Activated T-cell treated with anti-CD3 and anti-CD28 coated beads, Interleukin-2, amount 50 U/mL, for 1 hour (primary cell): ENCODE results near the gene KCNC1.

Experiments used
- DNase-seq: peaks from one replicate; pipeline ENCODE4 v3.0.0-alpha.2; 2020

KCNC1 gene

GRCh38 chr11:17738151-17738973 lies 3.8 kb downstream of the KCNC1 start:
- DNase-seq = no peak

DNA sequence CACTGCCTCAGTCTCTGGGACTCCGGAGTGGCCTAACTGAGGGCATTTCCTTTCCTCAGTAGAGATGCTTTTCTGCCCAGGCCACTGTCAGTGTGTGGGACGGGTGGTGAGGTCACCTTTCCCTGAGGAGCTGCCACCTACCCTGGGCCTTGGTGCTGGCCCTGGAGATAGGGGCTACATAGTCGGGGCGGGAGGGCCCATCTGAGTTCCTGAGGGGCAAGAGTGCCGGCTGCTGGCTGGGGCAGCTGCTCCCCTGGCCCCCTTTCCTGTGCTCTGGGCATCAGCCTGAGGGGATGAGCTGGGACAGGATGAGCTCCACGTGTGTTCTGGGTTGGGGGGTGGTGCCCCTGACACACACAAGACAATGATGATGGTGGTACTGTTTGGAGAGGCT lies 5.4 kb downstream of the KCNC1 start:
- DNase-seq = no peak

GRCh38 chr11:17740649-17741235 lies 6.2 kb downstream of the KCNC1 start:
- no peak for DNase-seq

DNA sequence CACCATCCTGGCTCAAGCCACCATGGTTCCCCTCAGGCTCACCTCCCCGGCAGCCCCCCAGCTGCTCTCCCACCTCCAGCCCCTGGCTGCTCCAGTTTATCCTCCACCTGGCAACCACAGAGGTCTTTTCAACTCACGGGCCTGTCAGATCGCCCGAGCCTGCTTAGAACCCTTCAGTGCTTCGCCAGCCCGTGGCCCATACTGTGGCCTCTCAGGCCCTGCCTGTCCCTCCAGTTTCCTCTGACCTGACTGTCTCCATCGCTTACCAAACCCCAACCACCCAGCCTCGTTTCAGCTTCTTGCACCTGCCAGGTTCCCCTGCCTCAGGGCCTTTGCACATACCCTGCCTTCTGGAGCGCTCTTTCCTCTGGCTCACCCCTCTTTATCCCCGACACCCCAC lies 6.9 kb downstream of the KCNC1 start:
- DNase-seq = no peak

DNA sequence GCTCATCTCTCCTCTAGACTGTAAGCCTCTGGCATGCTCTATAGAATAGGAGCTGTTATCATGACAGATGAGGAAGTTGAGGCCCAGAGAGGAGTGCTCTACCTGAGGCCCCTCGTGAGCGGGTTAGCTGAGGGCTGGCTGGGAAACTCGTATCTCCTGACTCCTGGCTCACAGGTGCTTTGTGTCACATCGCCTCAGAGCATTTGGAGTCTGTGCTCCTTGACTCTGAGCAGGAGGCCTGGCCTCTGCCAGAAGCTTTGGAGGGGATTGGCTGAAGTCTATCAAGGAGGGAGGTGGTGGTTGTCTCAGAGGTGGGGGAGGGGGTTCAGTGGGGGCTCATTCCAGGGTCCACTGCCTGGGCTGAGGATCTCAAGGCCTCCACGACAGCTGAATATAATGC lies 7.4 kb downstream of the KCNC1 start:
- DNase-seq = no peak

DNA sequence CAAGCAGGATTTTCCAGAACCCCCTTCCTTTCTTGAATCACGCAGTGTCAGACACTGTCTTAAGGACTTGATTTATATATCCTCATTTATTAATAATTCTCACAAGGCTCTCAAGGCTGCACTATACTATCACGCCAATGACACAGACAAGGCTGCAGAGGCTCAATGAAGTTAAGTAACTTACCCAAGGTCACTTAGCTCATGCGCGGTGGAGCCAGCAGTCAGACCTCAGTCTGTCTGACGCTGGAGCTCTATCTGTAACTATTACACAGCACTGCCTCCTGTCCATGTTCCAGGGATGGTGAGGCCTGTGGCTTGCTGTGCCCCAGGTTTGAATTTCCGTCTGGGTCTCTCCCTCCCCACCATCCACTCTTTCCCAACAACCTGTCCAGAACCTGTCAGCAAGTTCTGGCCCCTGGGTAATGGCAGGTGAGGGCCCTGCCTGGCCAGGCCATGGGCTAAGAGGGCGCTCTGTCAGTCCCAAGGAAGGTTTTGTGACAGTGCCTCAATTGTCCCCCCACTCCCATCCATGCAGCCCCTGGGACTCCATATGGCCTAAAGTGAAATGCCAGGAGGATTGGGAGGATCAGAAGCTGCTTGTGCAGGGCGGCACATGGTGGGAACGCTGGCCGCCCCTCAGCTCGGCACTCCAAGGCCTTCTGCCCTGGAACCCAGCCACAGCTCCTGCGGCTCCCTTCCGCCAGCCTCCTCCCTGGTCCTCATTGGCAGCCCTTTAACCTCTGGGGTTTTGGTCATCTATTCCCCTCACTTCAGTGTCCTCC lies 8.6 kb downstream of the KCNC1 start:
- peak; percentile 5 for DNase-seq

- no peak for DNase-seq
Measured at GRCh38 chr11:17743808-17744119, 9.2 kb downstream of the KCNC1 start.

GRCh38 chr11:17744151-17744940 lies 9.8 kb downstream of the KCNC1 start:
- DNase-seq = peak; percentile 2

GRCh38 chr11:17745023-17745772 lies 10.6 kb downstream of the KCNC1 start:
- peak; percentile 11 for DNase-seq

DNA sequence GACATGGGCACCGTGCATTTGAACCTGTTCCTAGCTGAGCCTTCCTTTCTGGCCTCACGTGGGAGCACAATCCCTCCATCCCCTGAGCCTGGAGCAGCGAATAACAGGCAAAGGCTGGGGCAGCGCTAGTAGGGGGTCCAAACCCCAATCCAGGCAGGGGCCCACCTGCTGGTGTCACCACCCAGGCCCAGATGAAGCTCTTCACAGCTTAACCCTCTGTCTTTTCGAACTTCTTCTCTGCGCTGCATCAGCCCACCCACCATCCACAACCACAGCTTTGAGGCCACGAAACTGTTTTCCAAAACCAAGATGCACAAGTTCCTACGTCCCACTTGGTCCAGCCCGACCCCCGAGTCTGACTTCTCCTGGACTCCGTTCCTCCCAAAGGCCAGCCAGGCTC lies 11.5 kb downstream of the KCNC1 start:
- no peak for DNase-seq

GRCh38 chr11:17747131-17747955 lies 12.8 kb downstream of the KCNC1 start:
- no peak for DNase-seq

- DNase-seq = no peak
Measured at GRCh38 chr11:17748044-17748443, 13.5 kb downstream of the KCNC1 start.

DNA sequence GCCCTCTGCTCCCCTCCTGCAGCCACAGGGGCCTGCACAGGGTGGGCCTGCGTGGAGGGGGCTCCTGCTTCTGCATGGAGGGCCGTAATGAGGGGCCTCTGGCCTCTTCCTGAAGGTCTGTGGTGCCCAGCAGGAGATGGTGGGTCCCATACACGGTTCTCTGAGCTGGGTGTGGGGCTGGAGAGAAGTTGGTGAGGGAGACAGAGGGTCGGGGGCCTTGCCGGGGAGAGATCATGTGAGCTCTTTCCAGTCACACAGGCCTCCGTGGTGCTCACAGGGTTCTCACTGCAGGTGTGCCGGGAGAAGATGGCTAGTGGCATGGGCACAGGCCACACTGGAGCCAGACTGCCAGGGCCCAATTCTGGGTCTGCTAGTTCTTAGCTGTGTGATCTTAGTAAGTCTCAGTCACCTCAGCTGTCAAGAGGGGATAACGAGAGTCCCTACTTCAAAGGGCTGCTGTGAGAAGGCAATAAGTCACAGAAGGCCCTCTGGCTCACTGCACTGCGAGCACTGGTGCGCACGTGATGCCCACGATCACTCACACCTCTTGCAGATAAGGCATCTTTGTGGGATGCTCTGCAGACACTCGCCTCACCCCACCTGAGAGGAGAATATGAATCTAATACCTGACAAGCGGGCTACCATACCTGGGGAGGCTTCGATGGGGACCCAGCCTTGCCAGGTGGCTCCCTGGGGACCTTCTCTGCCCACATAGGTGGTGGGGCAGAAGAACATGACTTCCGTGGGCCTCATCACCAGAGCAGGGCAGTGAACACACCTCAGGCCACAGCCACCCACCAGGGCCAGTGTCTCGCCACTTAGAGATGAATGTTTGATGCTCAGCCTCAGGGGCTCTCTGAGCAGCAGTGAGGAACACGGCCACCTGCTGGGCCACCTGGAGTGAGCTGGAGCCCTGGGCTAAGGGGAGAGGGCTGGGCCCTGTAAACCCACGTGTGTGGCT lies 14.5 kb downstream of the KCNC1 start:
- DNase-seq = no peak

DNA sequence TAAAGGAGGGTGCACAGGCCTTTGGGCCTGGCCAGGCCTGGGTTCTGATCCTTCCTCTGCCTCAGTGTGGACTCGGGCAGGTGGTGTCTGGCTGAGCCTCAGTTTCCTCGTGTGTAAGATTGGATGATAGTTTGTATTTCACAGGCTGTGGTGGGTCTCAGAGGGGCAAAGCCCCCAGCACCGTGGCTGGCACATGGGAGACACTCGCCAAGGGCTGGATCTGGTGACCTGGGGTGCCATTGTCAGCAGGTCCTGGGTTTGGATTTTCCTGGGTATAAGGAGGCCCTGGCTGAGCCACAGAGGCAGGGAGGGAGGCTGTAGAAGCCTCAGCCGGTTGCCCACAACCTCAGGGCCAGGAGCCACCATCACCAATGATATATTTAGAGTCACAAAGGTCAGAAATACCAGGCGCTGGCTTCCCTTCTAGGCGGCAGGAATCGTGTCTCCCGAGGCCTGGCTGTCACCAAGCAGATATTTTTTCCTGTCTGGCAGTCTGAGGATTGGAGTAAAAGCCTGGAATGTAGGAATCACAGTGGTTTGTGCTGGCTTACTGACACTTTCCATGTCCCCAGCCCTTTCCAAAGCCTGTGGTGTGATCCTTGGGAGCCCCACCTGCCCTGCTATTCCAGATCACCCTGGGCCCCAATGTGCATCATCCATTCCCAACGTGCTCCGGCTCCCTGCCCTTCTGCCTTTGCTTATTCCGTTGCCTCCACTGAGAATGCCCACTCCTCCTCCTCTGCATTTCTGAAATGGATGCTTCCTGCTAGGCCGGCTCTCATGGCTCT lies 15.6 kb downstream of the KCNC1 start:
- no peak for DNase-seq

DNA sequence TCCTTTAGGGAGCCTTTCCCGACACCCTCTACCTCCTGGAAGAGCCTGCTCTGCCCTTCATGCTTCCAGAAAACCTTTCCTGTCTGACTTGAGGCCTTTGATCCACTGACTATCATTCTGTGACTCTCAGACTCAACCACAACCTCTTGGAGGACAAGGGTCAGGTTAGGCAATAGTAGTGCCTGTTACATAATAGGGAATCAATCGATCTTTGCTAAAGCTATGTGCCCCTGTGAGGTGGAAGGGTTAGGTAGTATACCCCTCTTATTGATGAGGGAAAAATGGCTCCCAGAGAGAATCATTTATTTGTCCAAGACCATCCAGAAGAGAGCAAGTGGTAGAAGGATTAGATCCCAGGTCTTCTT lies 16.2 kb downstream of the KCNC1 start:
- no peak for DNase-seq

GRCh38 chr11:17751558-17751957 lies 17.0 kb downstream of the KCNC1 start:
- no peak for DNase-seq

DNA sequence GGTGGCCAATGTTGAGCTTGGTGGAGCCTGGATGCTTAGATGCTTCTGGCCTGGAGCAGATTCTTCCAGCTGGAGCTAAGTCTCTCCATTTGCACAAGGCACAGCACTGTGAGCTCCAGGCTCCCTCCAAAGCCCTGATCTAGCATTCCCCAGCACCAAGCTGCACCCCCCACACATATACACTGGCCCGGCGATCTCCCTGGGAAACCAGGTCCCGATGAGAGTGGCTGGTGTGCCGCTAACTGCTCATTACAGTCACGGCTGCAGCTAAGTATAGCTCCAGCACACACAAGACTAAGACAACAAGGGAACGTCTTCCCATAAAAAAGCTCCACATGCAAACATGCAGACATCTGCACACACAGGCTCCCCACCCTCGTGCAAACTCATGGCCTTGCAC lies 17.6 kb downstream of the KCNC1 start:
- no peak for DNase-seq

GRCh38 chr11:17753153-17753552 lies 18.6 kb downstream of the KCNC1 start:
- DNase-seq = no peak

DNA sequence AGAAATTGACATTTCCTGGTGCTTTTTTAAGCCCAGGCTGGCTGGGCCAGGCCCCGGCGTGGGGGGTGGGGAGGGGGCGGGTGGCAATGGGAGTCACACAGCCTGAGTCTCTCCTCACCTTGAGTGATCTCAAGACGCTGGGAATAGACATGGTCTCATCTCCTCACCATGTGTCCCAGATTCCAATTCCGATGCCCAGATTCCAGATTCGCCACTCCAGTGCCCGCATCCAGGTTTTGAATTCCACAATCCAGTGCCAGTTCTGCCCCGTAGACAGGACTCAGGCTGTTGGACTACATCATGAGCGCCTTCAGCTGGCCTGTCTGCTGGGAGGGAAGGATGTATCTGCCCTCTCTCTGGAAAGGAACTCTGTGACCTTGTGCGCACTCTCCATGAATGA lies 19.1 kb downstream of the KCNC1 start:
- no peak for DNase-seq

GRCh38 chr11:17755891-17756290 lies 21.3 kb downstream of the KCNC1 start:
- DNase-seq = no peak
